Activated T-cell treated with anti-CD3 and anti-CD28 coated beads, Interleukin-2, amount 50 U/mL, for 24 hours (primary cell): ENCODE data around the gene FKBP15.
A peak's percentile ranks its signal among the peaks of the same experiment; 100 is the strongest.
"Not testable (repeated sequence)": the region's sequence is repeated elsewhere in the genome, so short reads cannot be mapped to it uniquely, and the experiment has no call there.

Source experiments
- DNase-seq: peaks from one replicate; pipeline ENCODE4 v3.0.0-alpha.2; 2020
- H3K27ac Mint-ChIP-seq: 2 replicates; pipeline ENCODE4 v1.8.0; 2020; ENCODE audit warnings: mild to moderate bottlenecking, mixed read lengths
- H3K27me3 Mint-ChIP-seq: 2 replicates; pipeline ENCODE4 v1.8.0; 2020; ENCODE audit warnings: mixed read lengths
- H3K36me3 Mint-ChIP-seq: 2 replicates; pipeline ENCODE4 v1.8.0; 2020; ENCODE audit warnings: low read depth, mixed read lengths
- H3K4me1 Mint-ChIP-seq: 2 replicates; pipeline ENCODE4 v1.8.0; 2020; ENCODE audit warnings: low read depth, mixed read lengths
- H3K4me3 Mint-ChIP-seq: 2 replicates; pipeline ENCODE4 v1.8.0; 2020; ENCODE audit warnings: mild to moderate bottlenecking, moderate library complexity, mixed read lengths
- H3K9me3 Mint-ChIP-seq: 2 replicates; pipeline ENCODE4 v1.8.0; 2020; ENCODE audit warnings: mixed read lengths

FKBP15 gene

GRCh38 chr9:113246928-113247327, 25.9 kb upstream of the FKBP15 start:
- H3K9me3 Mint-ChIP-seq: no peaks in the 10 kb centered on the region
- H3K4me1 Mint-ChIP-seq: no peaks in the 10 kb centered on the region
- H3K27ac Mint-ChIP-seq: no peak overlapping the region
- no peaks in the 10 kb centered on the region for H3K27me3 Mint-ChIP-seq
- H3K4me3 Mint-ChIP-seq: no peak overlapping the region
- peaks cover 9% of the 10 kb centered on the region for H3K36me3 Mint-ChIP-seq
- no peak for DNase-seq

GRCh38 chr9:113245894-113246293, 24.8 kb upstream of the FKBP15 start:
- Mint-ChIP-seq H3K36me3 (peaks cover 9% of the 10 kb centered on the region), H3K27me3 (no peaks in the 10 kb centered on the region), H3K9me3 (no peaks in the 10 kb centered on the region), H3K4me1 (peaks cover 2% of the 10 kb centered on the region), H3K27ac (no peak overlapping the region), H3K4me3 (no peak overlapping the region)
- no peak for DNase-seq

GRCh38 chr9:113244556-113244955, 23.5 kb upstream of the FKBP15 start:
- no peak for DNase-seq
- Mint-ChIP-seq H3K36me3 (peaks cover 6% of the 10 kb centered on the region), H3K4me3 (no peak overlapping the region), H3K9me3 (no peaks in the 10 kb centered on the region), H3K4me1 (peaks cover 2% of the 10 kb centered on the region), H3K27me3 (no peaks in the 10 kb centered on the region), H3K27ac (no peak overlapping the region)

- Mint-ChIP-seq H3K9me3 (no peaks in the 10 kb centered on the region), H3K36me3 (no peaks in the 10 kb centered on the region), H3K27me3 (no peaks in the 10 kb centered on the region), H3K4me3 (no peak overlapping the region), H3K27ac (no peak overlapping the region), H3K4me1 (peaks cover 6% of the 10 kb centered on the region)
- no peak for DNase-seq
Measured at GRCh38 chr9:113241161-113241560, 20.1 kb upstream of the FKBP15 start.

- Mint-ChIP-seq H3K4me1 (peaks cover 6% of the 10 kb centered on the region), H3K27ac (no peak overlapping the region), H3K36me3 (no peaks in the 10 kb centered on the region), H3K4me3 (no peak overlapping the region), H3K9me3 (no peaks in the 10 kb centered on the region), H3K27me3 (no peaks in the 10 kb centered on the region)
- DNase-seq: no peak
Measured at GRCh38 chr9:113238859-113239232, 17.8 kb upstream of the FKBP15 start.

GRCh38 chr9:113238202-113238858, 17.3 kb upstream of the FKBP15 start:
- DNase-seq: no peak
- Mint-ChIP-seq H3K4me3 (no peak overlapping the region), H3K9me3 (no peaks in the 10 kb centered on the region), H3K36me3 (no peaks in the 10 kb centered on the region), H3K27ac (no peak overlapping the region), H3K4me1 (peaks cover 7% of the 10 kb centered on the region), H3K27me3 (no peaks in the 10 kb centered on the region)

GRCh38 chr9:113237026-113237425, 15.9 kb upstream of the FKBP15 start:
- Mint-ChIP-seq H3K9me3 (no peaks in the 10 kb centered on the region), H3K27ac (no peak overlapping the region), H3K27me3 (no peaks in the 10 kb centered on the region), H3K36me3 (no peaks in the 10 kb centered on the region), H3K4me1 (peaks cover 19% of the 10 kb centered on the region), H3K4me3 (no peak overlapping the region)
- no peak for DNase-seq

GRCh38 chr9:113235701-113236255, 14.7 kb upstream of the FKBP15 start:
- not testable (repeated sequence) for H3K36me3 Mint-ChIP-seq, H3K9me3 Mint-ChIP-seq, DNase-seq, H3K4me3 Mint-ChIP-seq, H3K27me3 Mint-ChIP-seq, H3K27ac Mint-ChIP-seq
- peaks cover 17% of the 10 kb centered on the region for H3K4me1 Mint-ChIP-seq

GRCh38 chr9:113231701-113232100, 10.6 kb upstream of the FKBP15 start:
- DNase-seq: no peak
- no peaks in the 10 kb centered on the region for H3K9me3 Mint-ChIP-seq
- no peak overlapping the region for H3K4me3 Mint-ChIP-seq
- H3K4me1 Mint-ChIP-seq: peaks cover 28% of the 10 kb centered on the region
- peaks cover 2% of the 10 kb centered on the region for H3K36me3 Mint-ChIP-seq
- no peaks in the 10 kb centered on the region for H3K27me3 Mint-ChIP-seq
- H3K27ac Mint-ChIP-seq: no peak overlapping the region

- H3K4me1 Mint-ChIP-seq: peaks cover 32% of the 10 kb centered on the region
- DNase-seq: no peak
- no peaks in the 10 kb centered on the region for H3K27me3 Mint-ChIP-seq
- H3K9me3 Mint-ChIP-seq: no peaks in the 10 kb centered on the region
- no peak overlapping the region for H3K27ac Mint-ChIP-seq
- peaks cover 9% of the 10 kb centered on the region for H3K36me3 Mint-ChIP-seq
- no peak overlapping the region for H3K4me3 Mint-ChIP-seq
Measured at GRCh38 chr9:113228130-113228665, 7.1 kb upstream of the FKBP15 start.

- Mint-ChIP-seq H3K27ac (no peak overlapping the region), H3K4me3 (no peak overlapping the region), H3K4me1 (peaks cover 33% of the 10 kb centered on the region), H3K36me3 (peaks cover 9% of the 10 kb centered on the region), H3K9me3 (no peaks in the 10 kb centered on the region), H3K27me3 (no peaks in the 10 kb centered on the region)
- DNase-seq: no peak
Measured at GRCh38 chr9:113227436-113227835, 6.4 kb upstream of the FKBP15 start.

- Mint-ChIP-seq H3K36me3 (peaks cover 30% of the 10 kb centered on the region), H3K27me3 (no peaks in the 10 kb centered on the region), H3K9me3 (no peaks in the 10 kb centered on the region), H3K4me3 (no peak overlapping the region), H3K4me1 (peaks cover 46% of the 10 kb centered on the region), H3K27ac (no peak overlapping the region)
- DNase-seq: no peak
Measured at GRCh38 chr9:113223963-113224362, 2.9 kb upstream of the FKBP15 start.

GRCh38 chr9:113222482-113222841, 1.4 kb upstream of the FKBP15 start:
- H3K36me3 Mint-ChIP-seq: peaks cover 41% of the 10 kb centered on the region
- peaks cover 50% of the 10 kb centered on the region for H3K4me1 Mint-ChIP-seq
- H3K9me3 Mint-ChIP-seq: no peaks in the 10 kb centered on the region
- H3K27ac Mint-ChIP-seq: peak overlapping the region; percentile 98
- peak overlapping the region; percentile 97 for H3K4me3 Mint-ChIP-seq
- no peaks in the 10 kb centered on the region for H3K27me3 Mint-ChIP-seq
- no peak for DNase-seq

GRCh38 chr9:113221800-113222481, 864 bp upstream of the FKBP15 start:
- Mint-ChIP-seq H3K4me3 (peak overlapping the region; percentile 97), H3K27me3 (no peaks in the 10 kb centered on the region), H3K9me3 (no peaks in the 10 kb centered on the region), H3K36me3 (peaks cover 41% of the 10 kb centered on the region), H3K27ac (peak overlapping the region; percentile 98), H3K4me1 (peaks cover 52% of the 10 kb centered on the region)
- DNase-seq: no peak

- H3K27ac Mint-ChIP-seq: peak overlapping the region; percentile 98
- H3K4me3 Mint-ChIP-seq: peak overlapping the region; percentile 97
- no peaks in the 10 kb centered on the region for H3K9me3 Mint-ChIP-seq
- no peak for DNase-seq
- peaks cover 59% of the 10 kb centered on the region for H3K4me1 Mint-ChIP-seq
- no peaks in the 10 kb centered on the region for H3K27me3 Mint-ChIP-seq
- peaks cover 53% of the 10 kb centered on the region for H3K36me3 Mint-ChIP-seq
Measured at GRCh38 chr9:113220467-113221002, 542 bp downstream of the FKBP15 start.
